ENCODE results near the gene SLC13A4. TPM values are rescaled to one million over a fixed set of nuclear protein-coding genes. Genes with fewer than 3 reads are reported as not detected.

SLC13A4 gene
- polyA plus RNA-seq, 1 donor: 1.8 TPM

Other genes with a start within 250 kb of the SLC13A4 start
- 22.0 TPM for gene CNOT4, start 218.1 kb downstream of the SLC13A4 start, polyA plus RNA-seq (ENCODE audit: insufficient read length)
- gene NUP205, start 170.3 kb downstream of the SLC13A4 start, polyA plus RNA-seq (ENCODE audit: insufficient read length): 32.2 TPM
- gene STMP1, start 65.7 kb downstream of the SLC13A4 start, polyA plus RNA-seq (ENCODE audit: insufficient read length): 45.6 TPM
- gene FAM180A, start 20.6 kb upstream of the SLC13A4 start, polyA plus RNA-seq (ENCODE audit: insufficient read length): 0.10 TPM
- 91.8 TPM for gene MTPN, start 249.2 kb upstream of the SLC13A4 start, polyA plus RNA-seq (ENCODE audit: insufficient read length)

Measured in forelimb muscle (tissue), 1 donor.